ENCODE data around the gene ZNG1B.
"Not testable (repeated sequence)": the region's sequence is repeated elsewhere in the genome, so short reads cannot be mapped to it uniquely, and the experiment has no call there.

GRCh38 chr2:113507394-113508140 lies 70.1 kb downstream of the ZNG1B start:
- not testable (repeated sequence) for TF ChIP-seq CTCF, POLR2A, EP300, POLR2AphosphoS5 (IDR thresholded peaks at IDR 0.05)
